ENCODE results near the gene SELENOW.

GRCh38 chr19:47756627-47756929 lies 21.9 kb upstream of the SELENOW start:
- TF ChIP-seq CTCF (IDR thresholded peaks at IDR 0.05 in 4 of 5, conservative IDR thresholded peaks at IDR 0.05 in 1 of 5) (no peak), POLR2A (IDR thresholded peaks at IDR 0.05) (no peak)

Measured in gastrocnemius medialis (tissue), 4 donors.